Measurements from ENCODE around the gene WWOX. TPM values are rescaled to one million over a fixed set of nuclear protein-coding genes. Genes with fewer than 3 reads are reported as not detected.

WWOX gene
- polyA plus RNA-seq, 2 of the 4 experiments (the other 2 are of a cell fraction) = 16.0 to 17.2 TPM

GRCh38 chr16:78425891-78426510, 326.5 kb downstream of the WWOX start:
- CTCF ChIA-PET = no interaction called here
- Histone ChIP-seq H3K4me1 (no peaks in the 10 kb centered on the region), H3K9me3 (no peaks in the 10 kb centered on the region), H3K4me2 (no peak overlapping the region), H3K27ac (no peak overlapping the region), H3K4me3 (no peak overlapping the region)
- DNase-seq (ENCODE audit: low read depth in 1 of 2, low spot score in 1 of 2) = no peak
- 74% methylated on average over 7 of the region's 7 CpGs for WGBS (ENCODE audit: missing lambda C conversion rate)
- TF ChIP-seq HEYL (CRISPR knock-in tag; IDR thresholded peaks at IDR 0.05) = no peak
- FAIRE-seq = no peak
- no peak for ATAC-seq
- POLR2A ChIA-PET = no interaction called here

- ChIA-PET POLR2A (no interaction called here), CTCF (no interaction called here)
- 73% methylated on average over 3 of the region's 3 CpGs for WGBS (ENCODE audit: missing lambda C conversion rate)
- H3K4me3 ChIP-seq = no peak overlapping the region
- H3K27ac ChIP-seq = no peak overlapping the region
- DNase-seq (ENCODE audit: low read depth in 1 of 2, low spot score in 1 of 2) (no peak), FAIRE-seq (no peak), ATAC-seq (no peak)
- H3K9me3 ChIP-seq = no peaks in the 10 kb centered on the region
- H3K4me2 ChIP-seq = no peak overlapping the region
- H3K4me1 ChIP-seq = no peaks in the 10 kb centered on the region
- TF ChIP-seq HES2 (IDR thresholded peaks at IDR 0.05) (no peak), ZSCAN20 (CRISPR knock-in tag; IDR thresholded peaks at IDR 0.05) (no peak), FOSB (CRISPR knock-in tag; IDR thresholded peaks at IDR 0.05) (no peak), NFE2L2 (conservative IDR thresholded peaks at IDR 0.05; ENCODE audit: low read length) (no peak), TP53 (CRISPR knock-in tag; IDR thresholded peaks at IDR 0.05) (no peak), SMC3 (IDR thresholded peaks at IDR 0.05) (no peak), ZNF302 (CRISPR knock-in tag; IDR thresholded peaks at IDR 0.05) (no peak), ATOH8 (CRISPR knock-in tag; IDR thresholded peaks at IDR 0.05; ENCODE audit: low read depth) (no peak), HDAC2 (IDR thresholded peaks at IDR 0.05) (no peak), HOXB13 (CRISPR knock-in tag; IDR thresholded peaks at IDR 0.05; ENCODE audit: low read depth) (no peak), CHD4 (IDR thresholded peaks at IDR 0.05; ENCODE audit: borderline replicate concordance) (no peak), CBX8 (IDR thresholded peaks at IDR 0.05) (no peak), CHD2 (IDR thresholded peaks at IDR 0.05; ENCODE audit: low read length, partially characterized antibody) (no peak), RNF2 (IDR thresholded peaks at IDR 0.05; ENCODE audit: borderline replicate concordance, low read depth) (no peak), HEYL (CRISPR knock-in tag; IDR thresholded peaks at IDR 0.05) (no peak), NPAS2 (CRISPR knock-in tag; IDR thresholded peaks at IDR 0.05; ENCODE audit: borderline replicate concordance) (no peak), EHF (CRISPR knock-in tag; IDR thresholded peaks at IDR 0.05) (no peak)
These were observed 328.7 kb downstream of the WWOX start for GRCh38 chr16:78428193-78428592.

- no peaks in the 10 kb centered on the region for H3K4me1 ChIP-seq
- H3K9me3 ChIP-seq = no peaks in the 10 kb centered on the region
- no peak overlapping the region for H3K27ac ChIP-seq
- ChIA-PET CTCF (no interaction called here), POLR2A (no interaction called here)
- no peak for TF ChIP-seq ESRRA (IDR thresholded peaks at IDR 0.05; ENCODE audit: borderline replicate concordance, low read length)
- TF ChIP-seq RCOR1 (IDR thresholded peaks at IDR 0.05; ENCODE audit: low read depth, low read length) = no peak
- TF ChIP-seq ZC3H11A (IDR thresholded peaks at IDR 0.05) = no peak
- TF ChIP-seq EHF (CRISPR knock-in tag; IDR thresholded peaks at IDR 0.05) = no peak
- no peak for TF ChIP-seq JUN (IDR thresholded peaks at IDR 0.05)
- TF ChIP-seq CTCF (IDR thresholded peaks at IDR 0.05) = no peak
- no peak for TF ChIP-seq CHD2 (IDR thresholded peaks at IDR 0.05; ENCODE audit: low read length, partially characterized antibody)
- no peak for TF ChIP-seq HDAC2 (IDR thresholded peaks at IDR 0.05)
- no peak for TF ChIP-seq HEYL (CRISPR knock-in tag; IDR thresholded peaks at IDR 0.05)
- no peak for ATAC-seq
- no peak overlapping the region for H3K4me3 ChIP-seq
- 94% methylated on average over 4 of the region's 4 CpGs for WGBS (ENCODE audit: missing lambda C conversion rate)
- FAIRE-seq = no peak
- no peak for DNase-seq (ENCODE audit: low read depth in 1 of 2, low spot score in 1 of 2)
- no peak overlapping the region for H3K4me2 ChIP-seq
These were observed 330.8 kb downstream of the WWOX start for GRCh38 chr16:78430281-78430680.
